ENCODE results near the gene TRPM3.

Gene TRPM3

DNA sequence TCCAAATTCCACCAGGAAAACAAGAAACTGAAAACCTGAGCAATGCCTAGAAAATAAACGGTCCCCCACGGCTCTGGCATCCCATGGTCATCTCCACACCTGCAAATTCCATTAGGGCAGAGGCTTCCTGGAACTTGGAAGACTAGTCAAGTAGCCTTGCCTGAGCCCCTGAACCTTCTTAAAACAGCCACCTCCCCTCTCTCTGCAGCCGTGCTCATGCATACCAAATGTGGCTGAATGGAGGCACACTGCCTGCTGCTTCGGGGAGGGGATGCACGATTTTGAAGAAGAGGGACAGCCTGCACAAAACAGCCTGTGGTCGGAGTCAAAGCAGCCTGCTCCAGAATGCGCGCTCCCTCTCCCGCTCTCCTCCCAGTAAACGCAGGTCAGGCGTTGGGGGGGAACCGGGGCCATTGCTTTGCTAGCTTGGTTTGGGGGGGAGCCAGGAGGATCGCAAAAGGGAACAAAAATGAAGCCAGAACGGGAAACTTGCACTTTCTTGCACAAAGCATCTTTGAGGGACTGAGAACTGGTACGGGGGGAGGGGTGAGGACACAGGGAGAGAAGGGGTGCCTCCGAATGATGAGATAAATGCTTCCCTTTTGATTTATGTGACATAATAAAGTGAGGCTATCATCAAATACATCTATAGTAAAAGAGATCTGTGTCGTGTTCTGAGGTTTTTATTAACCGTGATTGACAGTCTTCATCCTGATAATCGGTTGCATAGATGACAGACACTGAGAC lies at the start of gene TRPM3:
TSS of gene TRPM3 (minus strand) at position 347 of the 747 bp plus-strand sequence. CDS start at position 80, 267 bp downstream.
- no peak for DNase-seq (ENCODE audit: low read depth)

GRCh38 chr9:71168418-71168817 lies 47.0 kb upstream of the TRPM3 start:
- DNase-seq (ENCODE audit: low read depth), result no peak

DNA sequence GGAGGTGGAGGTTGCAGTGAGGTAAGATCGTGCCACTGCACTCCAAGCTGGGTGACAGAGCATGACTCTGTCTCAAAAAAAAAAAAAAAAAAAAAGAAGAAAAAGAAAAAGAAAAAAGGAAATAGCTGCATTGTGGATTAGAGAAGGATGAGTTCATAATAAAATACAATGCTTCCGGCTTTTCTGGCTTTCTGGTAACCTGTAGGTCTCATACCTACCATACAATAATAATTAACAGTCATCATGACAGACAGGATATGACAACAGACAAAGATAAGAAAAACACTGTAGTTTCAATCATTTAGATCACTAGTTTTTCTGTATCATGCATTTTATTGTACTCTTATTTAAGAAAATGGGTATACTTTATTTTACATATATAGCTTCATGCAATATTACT lies 40.7 kb upstream of the TRPM3 start:
- no peak for DNase-seq (ENCODE audit: low read depth)

- no peak for DNase-seq (ENCODE audit: low read depth)
These were observed 36.3 kb upstream of the TRPM3 start for GRCh38 chr9:71157731-71158130.

- DNase-seq (ENCODE audit: low read depth), result no peak
These were observed 25.9 kb upstream of the TRPM3 start for GRCh38 chr9:71147368-71147767.

DNA sequence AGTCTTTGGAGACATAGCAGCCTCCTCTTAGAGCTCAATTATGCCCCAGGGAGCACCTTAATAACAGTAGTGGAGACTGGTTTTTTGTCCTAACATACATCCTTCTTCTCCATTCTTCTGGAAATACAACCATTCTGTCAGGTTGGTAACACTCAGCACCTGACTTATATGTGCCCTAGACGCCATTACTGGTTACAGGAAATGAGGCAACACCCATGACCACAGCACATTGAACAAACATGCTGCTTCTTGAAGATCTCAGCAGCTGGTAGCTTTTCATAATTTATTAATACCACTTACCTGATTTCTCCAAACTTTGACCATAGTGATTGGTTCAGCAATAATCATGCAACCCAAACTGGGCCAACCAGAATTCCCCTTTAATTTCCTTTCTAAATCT lies 25.1 kb upstream of the TRPM3 start:
- no peak for DNase-seq (ENCODE audit: low read depth)

- peak; percentile 71 for DNase-seq (ENCODE audit: low read depth)
These were observed 23.8 kb upstream of the TRPM3 start for GRCh38 chr9:71145179-71145578.

DNA sequence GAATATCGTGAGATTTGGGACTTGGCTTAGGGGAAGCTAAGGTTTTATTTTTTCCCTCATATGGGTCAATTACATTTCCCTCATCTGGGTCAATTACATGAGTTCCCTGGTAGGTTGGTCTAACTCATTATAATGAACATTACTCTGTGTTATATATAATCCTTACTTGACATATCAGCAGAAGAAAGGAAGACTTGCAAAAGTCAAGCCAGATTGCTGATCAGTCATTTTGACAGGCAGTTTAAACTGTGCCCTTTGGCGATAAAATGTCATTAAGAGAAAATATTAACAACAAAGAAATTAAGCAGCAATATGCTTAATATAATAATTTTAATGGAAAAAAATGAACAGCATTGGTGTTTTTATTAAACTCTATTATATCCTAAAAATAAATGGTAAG lies 23.1 kb upstream of the TRPM3 start:
- no peak for DNase-seq (ENCODE audit: low read depth)

GRCh38 chr9:71136696-71137095 lies 15.3 kb upstream of the TRPM3 start:
- no peak for DNase-seq (ENCODE audit: low read depth)

DNA sequence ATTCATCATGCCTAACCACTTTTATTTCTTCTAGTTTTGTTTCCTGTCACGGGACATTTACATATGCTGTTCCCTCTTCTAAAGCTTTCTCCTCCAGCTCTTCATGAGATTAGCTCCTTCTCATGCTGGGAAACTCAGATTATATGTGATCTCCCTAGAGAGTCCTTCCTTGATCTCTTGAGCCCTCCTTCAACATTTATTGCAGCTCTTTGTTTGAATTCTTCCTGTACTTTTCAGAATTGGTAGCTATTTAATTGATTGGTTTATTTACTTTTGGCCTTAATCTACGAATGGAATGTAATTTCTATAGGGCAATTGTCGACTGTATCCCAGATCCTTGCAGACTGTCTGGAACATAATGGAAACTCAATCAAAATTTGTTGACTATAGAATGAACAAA lies 9.7 kb upstream of the TRPM3 start:
- DNase-seq (ENCODE audit: low read depth), result no peak

DNA sequence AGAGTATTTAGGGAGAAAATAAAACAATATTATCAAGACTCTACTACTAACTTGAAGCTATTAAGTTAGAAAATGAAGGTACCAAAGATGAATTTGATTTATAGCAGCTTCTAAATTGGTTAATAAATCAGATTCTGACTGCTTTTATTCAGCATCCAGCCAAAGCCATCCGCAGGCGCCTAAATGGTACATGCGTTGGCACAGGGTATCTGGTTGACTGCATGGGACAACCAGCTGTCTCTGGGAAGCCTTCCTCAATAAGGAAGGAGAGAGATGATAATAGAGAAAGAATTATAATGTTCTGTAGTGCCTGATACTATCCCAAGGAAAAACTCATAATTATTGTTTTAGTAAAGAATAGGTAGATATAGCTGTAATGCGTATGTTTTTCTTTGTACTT lies 9.1 kb upstream of the TRPM3 start:
- DNase-seq (ENCODE audit: low read depth), result no peak

DNA sequence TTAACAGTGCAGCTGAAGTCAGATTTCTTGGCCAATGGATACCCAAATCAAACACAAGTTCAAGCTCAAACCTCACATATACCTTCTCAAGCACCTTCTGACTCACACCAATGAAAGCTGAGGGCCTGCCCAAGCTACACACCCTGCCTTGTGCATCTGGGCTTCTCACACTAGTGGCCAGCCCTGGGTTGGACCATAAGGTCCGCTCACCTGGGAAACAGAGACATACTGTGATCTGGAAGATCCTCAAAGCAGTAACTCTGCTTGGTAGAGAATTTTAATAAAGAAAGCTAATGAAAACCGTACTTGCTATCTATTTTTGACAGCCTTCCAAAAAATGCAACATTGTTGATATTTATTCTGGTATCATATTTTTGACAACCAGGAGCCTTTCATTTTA lies 7.4 kb upstream of the TRPM3 start:
- no peak for DNase-seq (ENCODE audit: low read depth)

DNA sequence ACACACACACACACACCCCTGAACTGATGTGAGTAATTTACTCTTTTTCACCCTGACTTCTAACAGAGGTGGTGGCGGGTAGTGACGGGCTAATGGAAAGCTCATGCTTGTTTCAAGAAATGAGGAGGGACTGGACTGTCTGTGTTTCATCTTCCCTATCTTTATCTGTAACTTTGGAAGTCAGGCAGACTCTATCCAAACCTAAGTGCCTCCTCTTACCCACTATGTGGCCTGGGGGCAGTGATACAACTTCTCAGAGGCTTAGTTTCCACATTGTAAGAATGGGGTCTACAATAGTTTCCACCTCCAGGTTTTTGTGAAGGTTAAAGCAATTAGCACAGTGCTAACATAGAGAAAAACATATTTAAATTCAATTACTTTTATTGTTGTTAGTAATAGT lies 5.9 kb upstream of the TRPM3 start:
- DNase-seq (ENCODE audit: low read depth), result no peak

DNA sequence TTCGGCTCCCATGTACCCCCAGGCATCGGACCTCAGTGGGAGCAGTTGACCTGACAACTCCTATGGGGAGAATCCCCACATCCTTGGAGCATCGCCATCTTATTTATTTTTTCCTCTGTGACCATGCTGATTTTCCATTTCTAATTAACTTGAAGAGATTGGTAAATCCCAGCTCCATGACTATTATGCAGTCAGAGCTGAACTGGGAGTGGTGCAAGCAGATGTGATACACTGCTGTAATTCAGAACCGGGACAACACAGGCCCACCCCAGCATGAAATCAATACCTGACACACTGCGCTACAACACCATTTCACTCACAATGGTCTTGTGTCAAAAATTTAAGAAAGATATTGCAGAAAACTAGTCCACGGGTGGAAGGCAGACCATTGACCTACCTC lies 1.0 kb upstream of the TRPM3 start:
- no peak for DNase-seq (ENCODE audit: low read depth)

DNA sequence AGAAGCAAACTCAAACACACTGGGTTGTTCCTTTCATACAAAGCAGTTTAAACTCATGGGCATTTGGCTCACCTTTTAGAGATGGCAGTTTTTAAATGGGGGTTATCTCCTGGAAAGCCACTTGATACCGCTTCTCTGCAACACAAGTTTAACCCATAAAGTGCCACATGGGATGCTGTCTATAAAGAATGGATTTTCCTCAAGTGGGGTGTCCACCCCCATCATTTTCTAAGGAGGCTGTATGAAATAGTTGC lies 528 bp upstream of the TRPM3 start:
- no peak for DNase-seq (ENCODE audit: low read depth)

DNA sequence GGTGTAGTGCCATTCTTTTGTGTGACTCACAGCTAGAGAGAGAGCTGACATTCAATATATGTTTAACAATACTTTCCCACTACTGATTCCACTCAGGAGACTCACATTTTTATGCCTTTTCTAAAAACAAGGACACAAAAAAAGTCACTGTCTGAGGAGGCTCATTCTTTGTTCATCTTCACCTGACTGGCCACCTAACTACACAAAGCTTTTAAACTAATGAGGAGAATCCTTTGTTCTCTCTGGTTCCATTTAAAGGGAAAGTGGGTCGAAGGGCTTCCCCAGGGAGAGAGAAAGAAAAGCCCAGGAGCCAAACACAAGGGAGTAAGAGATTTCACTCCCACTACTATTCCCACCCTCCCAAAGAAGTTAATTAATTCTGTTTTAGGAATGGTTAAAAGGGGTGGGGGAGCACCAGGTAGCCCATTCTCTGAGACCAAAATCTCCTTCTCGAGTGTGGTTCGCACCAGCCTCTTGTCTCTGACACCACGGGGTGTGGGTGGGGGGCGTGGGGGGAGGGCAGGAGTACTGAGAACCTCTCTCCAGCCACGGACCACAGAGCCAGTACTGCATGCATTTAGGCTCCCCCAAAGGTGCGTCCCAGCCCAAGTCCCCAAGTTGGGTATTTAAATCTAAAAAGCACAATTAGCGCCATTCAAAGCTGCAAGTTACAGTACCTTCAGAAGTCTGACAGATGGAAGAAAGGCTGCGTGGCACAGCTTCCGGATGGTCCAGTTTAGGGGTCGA lies 747 bp downstream of the TRPM3 start:
- DNase-seq (ENCODE audit: low read depth), result no peak

GRCh38 chr9:71119746-71120145 lies 1.7 kb downstream of the TRPM3 start:
- no peak for DNase-seq (ENCODE audit: low read depth)

DNA sequence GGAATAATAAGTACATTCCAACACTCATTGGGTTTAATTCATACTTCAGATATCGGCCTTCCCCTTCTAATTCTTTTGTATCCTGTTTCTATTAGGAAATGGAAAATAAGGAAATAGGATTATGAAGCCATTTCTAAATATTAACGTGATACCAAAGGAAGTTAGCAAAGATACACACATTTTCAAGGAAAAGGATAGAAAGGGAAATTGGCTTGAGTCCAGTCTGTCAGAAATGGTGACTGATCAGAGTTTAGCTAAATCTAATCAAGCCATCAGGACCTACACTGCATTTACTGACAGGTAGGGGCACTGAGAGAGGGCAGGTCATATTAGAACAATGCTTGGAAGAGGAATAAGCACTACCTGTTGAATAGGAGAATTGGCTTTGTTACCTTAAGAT lies 3.1 kb downstream of the TRPM3 start:
- no peak for DNase-seq (ENCODE audit: low read depth)

DNA sequence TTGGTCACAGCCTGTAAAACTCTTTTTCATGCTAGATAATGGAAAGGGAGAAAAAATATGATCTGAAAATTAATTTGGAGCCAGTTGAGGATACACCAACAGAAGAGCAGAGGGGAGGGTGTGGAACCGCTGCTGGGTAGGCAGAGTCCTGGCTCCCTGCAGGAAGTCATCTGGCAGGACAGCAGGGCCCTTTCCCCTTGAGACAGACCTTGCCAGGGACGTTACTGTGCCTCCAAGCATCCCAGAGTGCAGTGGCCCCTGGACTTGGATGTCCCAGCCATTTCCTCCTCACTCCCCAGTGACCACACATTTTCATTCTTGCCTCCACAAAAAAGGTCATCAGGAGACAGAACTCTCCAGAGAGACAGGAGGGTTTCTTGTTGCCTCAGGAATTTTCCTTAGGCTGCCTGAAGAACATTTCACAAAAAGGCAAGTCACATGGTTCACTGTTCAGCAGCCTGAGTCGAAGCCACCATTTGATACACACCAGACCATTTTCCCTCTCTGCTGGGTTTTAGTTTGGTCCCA lies 5.9 kb downstream of the TRPM3 start:
- DNase-seq (ENCODE audit: low read depth), result no peak

GRCh38 chr9:71112866-71113265 lies 8.6 kb downstream of the TRPM3 start:
- DNase-seq (ENCODE audit: low read depth), result no peak

GRCh38 chr9:71108937-71109336 lies 12.5 kb downstream of the TRPM3 start:
- no peak for DNase-seq (ENCODE audit: low read depth)

- no peak for DNase-seq (ENCODE audit: low read depth)
These were observed 14.4 kb downstream of the TRPM3 start for GRCh38 chr9:71106992-71107391.

DNA sequence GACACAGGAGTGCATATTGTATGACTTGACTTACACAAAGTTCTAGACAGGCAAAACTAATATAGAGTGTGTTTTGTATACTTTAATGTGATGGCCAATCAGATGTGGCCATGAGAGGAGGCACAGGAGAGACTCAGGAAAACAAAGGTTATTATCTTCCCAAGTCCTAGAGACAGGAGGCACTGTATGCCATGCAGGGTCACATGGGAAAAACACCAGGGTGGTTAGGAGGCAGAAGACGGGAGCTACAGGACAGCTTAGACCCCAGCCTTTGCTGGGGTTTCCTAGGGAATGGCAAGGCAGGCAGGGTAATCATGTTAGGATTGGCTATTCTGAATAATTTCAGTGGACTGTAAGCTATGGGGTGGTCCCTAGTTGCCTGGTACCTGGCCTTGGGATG lies 16.2 kb downstream of the TRPM3 start:
- no peak for DNase-seq (ENCODE audit: low read depth)

GRCh38 chr9:71098801-71099200 lies 22.6 kb downstream of the TRPM3 start:
- no peak for DNase-seq (ENCODE audit: low read depth)
